SH-SY5Y (cell line): Measurements from ENCODE around the gene ZMYND11.

Source experiments
- GATA2 ChIP-seq: IDR thresholded peaks from 2 replicates; pipeline ENCODE4 v1.6.1; 2011; ENCODE audit warnings: mild to moderate bottlenecking, low read depth, low read length
- GATA3 ChIP-seq: IDR thresholded peaks from 2 replicates; pipeline ENCODE4 v1.6.1; 2011; ENCODE audit warnings: low read depth, mild to moderate bottlenecking, low read length, moderate library complexity

GRCh38 chr10:244227-244626 is 109.0 kb downstream of the ZMYND11 start:
- no peak for TF ChIP-seq GATA2
- no peak for TF ChIP-seq GATA3
